GM06990 (cell line): Measurements from ENCODE around the gene ALDH16A1.

Experiments
- DNase-seq: peaks from one replicate; pipeline ENCODE4 v3.0.0-alpha.2; 2011; ENCODE audit not compliant: insufficient read length; ENCODE audit errors: extremely low read depth
- H3K27me3 ChIP-seq: replicated peaks from 2 replicates; pipeline ENCODE4 v1.6.0; 2011; ENCODE audit warnings: low read length; ENCODE audit not compliant: control insufficient read depth, insufficient read depth
- H3K36me3 ChIP-seq: 2 replicates; pipeline ENCODE4 v1.5.1; 2011; ENCODE audit warnings: low read length; ENCODE audit not compliant: control insufficient read depth, insufficient read depth
- H3K4me3 ChIP-seq: replicated peaks from 2 replicates; pipeline ENCODE4 v1.5.1; 2011; ENCODE audit warnings: low read depth, mild to moderate bottlenecking, control low read depth, low read length
- TF ChIP-seq, protein P1 (sequence below): IDR thresholded peaks from 2 replicates; pipeline ENCODE4 v1.5.1; 2011; ENCODE audit warnings: low read length, control low read depth, mild to moderate bottlenecking, inconsistent platforms; ENCODE audit not compliant: insufficient read depth, poor library complexity, severe bottlenecking

Gene ALDH16A1

DNA sequence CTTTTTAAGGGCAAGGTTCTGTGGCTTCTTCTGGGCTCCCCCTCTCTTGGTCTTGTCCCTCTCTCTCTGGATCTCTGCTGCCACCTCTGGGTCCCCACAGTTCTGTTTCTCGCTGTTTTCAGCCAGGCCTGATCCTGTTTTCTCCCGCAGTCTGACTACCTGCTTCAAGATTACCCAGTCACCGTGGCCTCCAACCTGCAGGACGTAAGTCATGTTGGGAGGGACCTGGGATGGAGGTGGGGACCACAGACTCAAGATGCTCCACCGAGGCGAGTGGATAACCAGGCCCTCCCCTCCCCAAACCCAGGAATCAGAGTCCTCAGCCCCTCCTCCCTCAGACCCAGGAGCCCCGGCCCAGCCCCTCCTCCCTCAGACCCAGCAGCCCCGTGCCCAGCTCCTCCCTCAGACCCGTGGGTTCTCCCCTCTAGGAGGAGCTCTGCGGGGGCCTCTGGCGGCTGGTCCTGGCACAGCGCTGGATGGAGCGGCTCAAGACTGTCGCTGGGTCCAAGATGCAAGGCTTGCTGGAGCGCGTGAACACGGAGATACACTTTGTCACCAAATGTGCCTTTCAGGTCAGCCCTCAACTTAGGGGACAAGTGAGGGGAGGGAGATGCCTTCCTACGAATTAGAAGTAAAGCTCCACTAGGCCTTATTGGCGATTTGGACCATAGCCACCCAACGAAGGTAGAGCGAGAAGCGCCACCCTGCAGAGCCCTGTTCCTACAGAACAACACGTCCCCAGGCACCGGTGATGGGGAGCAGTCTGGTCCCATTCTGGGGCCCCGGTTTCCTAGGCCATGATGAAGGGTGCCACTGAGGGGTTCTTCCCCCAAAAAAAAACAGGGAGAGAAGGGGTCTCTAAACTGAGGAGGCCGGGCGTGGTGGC lies 23.2 kb downstream of the ALDH16A1 start:
- TF ChIP-seq, protein P1, sequence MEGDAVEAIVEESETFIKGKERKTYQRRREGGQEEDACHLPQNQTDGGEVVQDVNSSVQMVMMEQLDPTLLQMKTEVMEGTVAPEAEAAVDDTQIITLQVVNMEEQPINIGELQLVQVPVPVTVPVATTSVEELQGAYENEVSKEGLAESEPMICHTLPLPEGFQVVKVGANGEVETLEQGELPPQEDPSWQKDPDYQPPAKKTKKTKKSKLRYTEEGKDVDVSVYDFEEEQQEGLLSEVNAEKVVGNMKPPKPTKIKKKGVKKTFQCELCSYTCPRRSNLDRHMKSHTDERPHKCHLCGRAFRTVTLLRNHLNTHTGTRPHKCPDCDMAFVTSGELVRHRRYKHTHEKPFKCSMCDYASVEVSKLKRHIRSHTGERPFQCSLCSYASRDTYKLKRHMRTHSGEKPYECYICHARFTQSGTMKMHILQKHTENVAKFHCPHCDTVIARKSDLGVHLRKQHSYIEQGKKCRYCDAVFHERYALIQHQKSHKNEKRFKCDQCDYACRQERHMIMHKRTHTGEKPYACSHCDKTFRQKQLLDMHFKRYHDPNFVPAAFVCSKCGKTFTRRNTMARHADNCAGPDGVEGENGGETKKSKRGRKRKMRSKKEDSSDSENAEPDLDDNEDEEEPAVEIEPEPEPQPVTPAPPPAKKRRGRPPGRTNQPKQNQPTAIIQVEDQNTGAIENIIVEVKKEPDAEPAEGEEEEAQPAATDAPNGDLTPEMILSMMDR, result peak; percentile 64
- Histone ChIP-seq H3K27me3 (no peaks in the 10 kb centered on the region), H3K4me3 (no peak overlapping the region), H3K36me3 (no peaks in the 10 kb centered on the region)
- no peak for DNase-seq

DNA sequence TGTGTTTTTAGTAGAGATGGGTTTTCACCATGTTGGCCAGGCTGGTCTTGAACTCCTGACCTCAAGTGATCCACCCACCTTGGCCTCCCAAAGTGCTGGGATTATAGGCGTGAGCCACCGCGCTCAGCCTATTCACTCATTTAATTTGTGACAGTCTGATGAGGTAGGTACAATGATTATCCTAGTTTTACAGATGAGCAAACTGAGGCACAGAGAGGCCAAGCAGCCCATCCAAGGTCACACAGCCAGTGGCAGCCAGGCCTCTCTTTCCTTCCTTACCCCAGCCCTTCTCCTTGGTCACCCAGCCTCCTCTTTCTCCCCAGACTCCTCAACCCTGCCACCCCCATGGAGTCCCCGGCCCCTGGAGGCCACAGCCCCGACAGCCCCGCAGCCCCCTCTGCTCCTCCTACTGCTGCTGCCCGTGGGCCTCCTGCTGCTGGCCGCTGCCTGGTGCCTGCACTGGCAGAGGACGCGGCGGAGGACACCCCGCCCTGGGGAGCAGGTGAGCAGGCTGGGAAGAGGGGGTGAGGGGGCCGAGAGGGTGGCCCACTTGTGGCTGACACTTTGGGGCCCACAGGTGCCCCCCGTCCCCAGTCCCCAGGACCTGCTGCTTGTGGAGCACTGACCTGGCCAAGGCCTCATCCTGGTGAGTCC lies 27.1 kb downstream of the ALDH16A1 start:
- Histone ChIP-seq H3K27me3 (no peaks in the 10 kb centered on the region), H3K4me3 (no peak overlapping the region), H3K36me3 (no peaks in the 10 kb centered on the region)
- DNase-seq, result no peak
- TF ChIP-seq, protein P1, result no peak

DNA sequence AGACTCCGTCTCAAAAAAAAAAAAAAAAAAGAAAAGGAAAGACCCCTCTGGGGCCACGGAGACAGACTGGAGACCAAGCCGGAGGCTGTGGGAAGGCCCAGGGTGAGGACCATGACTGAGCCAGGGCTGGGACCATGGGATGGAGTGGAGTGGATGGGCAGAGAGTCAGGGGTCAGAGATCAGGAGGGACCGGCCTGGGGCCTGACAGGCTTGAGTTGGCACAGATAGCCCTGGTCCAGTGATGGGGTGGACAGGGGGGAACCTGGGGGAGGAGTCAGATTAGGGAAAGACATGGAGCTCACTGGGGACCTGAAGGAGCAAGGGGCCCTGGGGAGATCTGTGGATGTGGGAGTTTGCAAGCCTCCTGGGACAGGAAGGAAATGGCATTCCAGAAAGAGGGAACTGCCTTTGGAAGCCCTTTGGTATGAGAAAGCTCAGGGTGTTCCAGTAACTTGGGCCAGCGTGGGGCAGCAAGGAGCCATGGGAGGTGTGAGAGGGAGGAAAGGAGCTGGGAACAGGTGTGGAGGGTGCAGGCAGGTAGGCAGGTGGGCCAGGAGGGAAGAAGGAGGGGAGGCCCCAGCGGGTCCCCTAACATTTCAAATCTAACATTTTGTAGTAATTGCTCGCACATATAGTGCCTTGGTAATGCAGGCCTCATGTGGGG lies 28.1 kb downstream of the ALDH16A1 start:
- no peaks in the 10 kb centered on the region for H3K27me3 ChIP-seq
- H3K36me3 ChIP-seq, result no peaks in the 10 kb centered on the region
- TF ChIP-seq, protein P1, result no peak
- DNase-seq, result no peak
- no peak overlapping the region for H3K4me3 ChIP-seq

DNA sequence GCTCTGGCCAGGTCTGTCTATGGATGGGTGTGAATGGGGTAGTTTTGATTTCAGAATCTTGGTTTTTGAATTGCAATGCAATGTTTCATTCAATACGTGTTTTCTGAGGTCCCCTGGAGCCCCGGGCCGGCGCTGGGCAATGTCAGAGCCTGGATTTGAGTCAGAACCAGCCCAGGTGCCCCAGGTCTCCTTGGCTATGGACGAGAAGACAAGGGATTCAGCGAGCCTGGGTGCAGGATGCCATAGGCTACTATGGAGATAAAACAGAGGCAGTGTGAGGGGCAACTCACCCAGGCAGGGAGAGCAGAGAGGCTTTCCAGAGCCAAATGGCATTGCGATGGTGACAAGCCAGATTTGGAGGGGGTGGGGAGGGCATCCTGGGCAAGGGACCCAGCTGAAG lies 33.2 kb downstream of the ALDH16A1 start:
- DNase-seq, result no peak
- Histone ChIP-seq H3K36me3 (peaks cover 25% of the 10 kb centered on the region), H3K27me3 (no peaks in the 10 kb centered on the region), H3K4me3 (no peak overlapping the region)
- TF ChIP-seq, protein P1, result no peak

DNA sequence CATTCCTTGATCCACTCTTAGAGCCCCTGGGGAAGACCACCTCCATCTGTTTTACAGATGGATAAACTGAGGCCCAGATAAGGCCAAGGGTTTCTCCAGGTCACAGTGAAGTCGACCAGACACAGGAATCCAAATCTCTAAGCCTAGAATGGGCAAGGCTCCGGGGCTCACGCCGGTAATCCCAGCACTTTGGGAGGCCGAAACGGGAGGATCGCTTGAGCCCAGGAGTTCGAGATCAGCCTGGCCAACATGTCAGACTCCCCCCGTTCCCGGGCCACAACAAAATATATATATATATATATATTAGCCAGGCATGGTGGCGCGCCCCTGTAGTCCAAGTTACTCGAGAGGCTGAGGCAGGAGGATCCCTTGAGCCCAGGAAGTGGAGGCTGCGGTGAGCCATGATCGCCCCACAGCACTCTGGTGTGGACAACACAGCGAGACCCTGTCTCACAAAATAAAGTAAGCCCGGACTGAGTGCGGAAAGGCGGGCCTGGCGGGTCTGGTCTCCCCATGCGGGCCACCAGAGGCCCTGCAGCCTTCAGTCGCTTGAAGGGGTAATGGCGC lies 33.8 kb downstream of the ALDH16A1 start:
- Histone ChIP-seq H3K4me3 (no peak overlapping the region), H3K36me3 (peaks cover 30% of the 10 kb centered on the region), H3K27me3 (no peaks in the 10 kb centered on the region)
- DNase-seq, result no peak
- TF ChIP-seq, protein P1, result no peak
